H1 (cell line): Measurements from ENCODE around the gene RNF182. TPM values are rescaled to one million over a fixed set of nuclear protein-coding genes. Genes with fewer than 3 reads are reported as not detected.

Experiments
- CREB1 ChIP-seq: IDR thresholded peaks from 2 replicates; pipeline ENCODE4 v1.6.1; 2012; ENCODE audit warnings: inconsistent platforms
- MAX ChIP-seq: IDR thresholded peaks from 2 replicates; pipeline ENCODE4 v1.6.1; 2012; ENCODE audit warnings: inconsistent platforms
- polyA plus RNA-seq, 7 experiments: library from polyadenylated mRNA; depleted of rRNA in 3 of 7; stranded (reverse) in 5 of 7; unstranded in 2 of 7; fragments of >200 nt in 5 of 7; fragments of 200-250 nt in 2 of 7; gene quantifications; 1 replicate in 5 of 7; 2 replicates in 1 of 7; 4 replicates in 1 of 7; pipeline versions ENCODE4 v1.2.1 to v1.2.3, GENCODE V29; 2011 to 2013; ENCODE audit warnings: missing spikeins in 2 of 7, mixed read lengths in 2 of 7
- total RNA-seq: library from RNA; stranded (reverse); fragmentation: NEBNext Ultra II Directional; extraction: Animal tissue kit (Norgen Biotek cat#: 25700); gene quantifications from 2 replicates; pipeline ENCODE4 v1.2.1, GENCODE V29; 2021

RNF182 gene
- total and polyA plus RNA-seq, 2 of the 8 experiments (the other 6 are each of a cell fraction or from before 2014, with no cell fraction given) = 6.2 to 10.7 TPM

DNA sequence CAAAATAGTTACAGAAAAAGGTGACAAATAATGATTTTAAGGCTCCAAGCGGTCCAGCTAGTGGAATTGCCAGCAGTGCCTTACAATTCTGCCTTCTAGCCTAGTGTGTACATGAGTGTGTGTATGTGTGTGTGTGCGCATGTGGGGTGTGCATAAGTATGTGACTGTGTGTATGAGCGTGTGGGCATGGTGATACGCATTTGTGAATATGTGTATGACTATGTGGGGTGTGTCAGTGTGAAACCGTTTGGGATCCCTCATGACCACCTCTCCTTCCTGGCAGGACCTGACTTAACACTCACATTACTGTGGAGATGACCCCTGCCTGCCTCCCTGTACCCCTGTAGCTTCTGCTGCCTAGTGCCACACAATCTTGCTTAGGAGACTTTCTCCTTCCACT is 40.4 kb upstream of the RNF182 start (continued):
- TF ChIP-seq MAX (no peak), CREB1 (no peak)
